Stimulated activated CD8-positive, alpha-beta memory T cell treated with anti-CD3 and anti-CD28 coated beads, Interleukin-7, amount 100 ng/mL, for 4 hours (primary cell): Measurements from ENCODE around the gene SLC7A1.

ENCODE experiments used
- DNase-seq, 2 donors: peaks; one replicate each; pipeline ENCODE4 v3.0.0-alpha.2; 2020; ENCODE audit warnings: low read depth in 2 of 2

Gene SLC7A1

GRCh38 chr13:29583073-29583785 lies 12.3 kb downstream of the SLC7A1 start:
- no peak for DNase-seq

- no peak for DNase-seq
These were observed 13.3 kb downstream of the SLC7A1 start for GRCh38 chr13:29582171-29582570.

GRCh38 chr13:29581666-29582065 lies 13.8 kb downstream of the SLC7A1 start:
- DNase-seq = no peak

GRCh38 chr13:29579094-29579493 lies 16.4 kb downstream of the SLC7A1 start:
- no peak for DNase-seq

- no peak for DNase-seq
These were observed 17.0 kb downstream of the SLC7A1 start for GRCh38 chr13:29578300-29579085.

GRCh38 chr13:29577136-29578051 lies 18.1 kb downstream of the SLC7A1 start:
- no peak for DNase-seq

GRCh38 chr13:29576581-29576980 lies 18.9 kb downstream of the SLC7A1 start:
- DNase-seq = no peak

- DNase-seq = no peak
These were observed 20.4 kb downstream of the SLC7A1 start for GRCh38 chr13:29575098-29575497.

GRCh38 chr13:29573190-29573589 lies 22.3 kb downstream of the SLC7A1 start:
- DNase-seq = no peak

GRCh38 chr13:29572575-29572974 lies 22.9 kb downstream of the SLC7A1 start:
- DNase-seq = no peak

GRCh38 chr13:29571876-29572570 lies 23.5 kb downstream of the SLC7A1 start:
- DNase-seq = no peak

GRCh38 chr13:29570051-29570654 lies 25.3 kb downstream of the SLC7A1 start:
- DNase-seq = no peak

GRCh38 chr13:29569253-29570050 lies 26.0 kb downstream of the SLC7A1 start:
- DNase-seq = no peak

GRCh38 chr13:29568731-29569130 lies 26.8 kb downstream of the SLC7A1 start:
- DNase-seq = no peak

- DNase-seq = no peak
These were observed 28.1 kb downstream of the SLC7A1 start for GRCh38 chr13:29567411-29567810.

GRCh38 chr13:29566206-29566605 lies 29.3 kb downstream of the SLC7A1 start:
- DNase-seq = no peak

GRCh38 chr13:29564818-29565217 lies 30.7 kb downstream of the SLC7A1 start:
- no peak for DNase-seq

- no peak for DNase-seq
These were observed 31.1 kb downstream of the SLC7A1 start for GRCh38 chr13:29564373-29564772.

- DNase-seq = no peak
These were observed 31.5 kb downstream of the SLC7A1 start for GRCh38 chr13:29563941-29564340.

GRCh38 chr13:29562786-29563438 lies 32.6 kb downstream of the SLC7A1 start:
- no peak for DNase-seq
